HL-60 (cell line): ENCODE measurements around the gene SRGAP3.

Source experiments
- GABPA ChIP-seq: IDR thresholded peaks from 2 replicates; pipeline ENCODE4 v1.6.1; 2012; ENCODE audit warnings: low read depth
- POLR2AphosphoS5 ChIP-seq: IDR thresholded peaks from 2 replicates; pipeline ENCODE4 v1.6.1; 2012; ENCODE audit warnings: low read depth
- SPI1 ChIP-seq: IDR thresholded peaks from 2 replicates; pipeline ENCODE4 v1.6.1; 2012; ENCODE audit warnings: low read depth, mild to moderate bottlenecking, borderline replicate concordance
- TF ChIP-seq, protein P1 (sequence below): IDR thresholded peaks from one replicate; pipeline ENCODE4 v1.5.1; 2011; ENCODE audit warnings: low read length, control low read depth, inconsistent platforms; ENCODE audit not compliant: insufficient read depth
- TF ChIP-seq, protein P2 (sequence below): IDR thresholded peaks from 2 replicates; pipeline ENCODE4 v1.6.1; 2012; ENCODE audit warnings: low read depth; ENCODE audit not compliant: insufficient replicate concordance

- TF ChIP-seq, protein P1, sequence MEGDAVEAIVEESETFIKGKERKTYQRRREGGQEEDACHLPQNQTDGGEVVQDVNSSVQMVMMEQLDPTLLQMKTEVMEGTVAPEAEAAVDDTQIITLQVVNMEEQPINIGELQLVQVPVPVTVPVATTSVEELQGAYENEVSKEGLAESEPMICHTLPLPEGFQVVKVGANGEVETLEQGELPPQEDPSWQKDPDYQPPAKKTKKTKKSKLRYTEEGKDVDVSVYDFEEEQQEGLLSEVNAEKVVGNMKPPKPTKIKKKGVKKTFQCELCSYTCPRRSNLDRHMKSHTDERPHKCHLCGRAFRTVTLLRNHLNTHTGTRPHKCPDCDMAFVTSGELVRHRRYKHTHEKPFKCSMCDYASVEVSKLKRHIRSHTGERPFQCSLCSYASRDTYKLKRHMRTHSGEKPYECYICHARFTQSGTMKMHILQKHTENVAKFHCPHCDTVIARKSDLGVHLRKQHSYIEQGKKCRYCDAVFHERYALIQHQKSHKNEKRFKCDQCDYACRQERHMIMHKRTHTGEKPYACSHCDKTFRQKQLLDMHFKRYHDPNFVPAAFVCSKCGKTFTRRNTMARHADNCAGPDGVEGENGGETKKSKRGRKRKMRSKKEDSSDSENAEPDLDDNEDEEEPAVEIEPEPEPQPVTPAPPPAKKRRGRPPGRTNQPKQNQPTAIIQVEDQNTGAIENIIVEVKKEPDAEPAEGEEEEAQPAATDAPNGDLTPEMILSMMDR: no peak
- TF ChIP-seq POLR2AphosphoS5: no peak
- TF ChIP-seq, protein P2, sequence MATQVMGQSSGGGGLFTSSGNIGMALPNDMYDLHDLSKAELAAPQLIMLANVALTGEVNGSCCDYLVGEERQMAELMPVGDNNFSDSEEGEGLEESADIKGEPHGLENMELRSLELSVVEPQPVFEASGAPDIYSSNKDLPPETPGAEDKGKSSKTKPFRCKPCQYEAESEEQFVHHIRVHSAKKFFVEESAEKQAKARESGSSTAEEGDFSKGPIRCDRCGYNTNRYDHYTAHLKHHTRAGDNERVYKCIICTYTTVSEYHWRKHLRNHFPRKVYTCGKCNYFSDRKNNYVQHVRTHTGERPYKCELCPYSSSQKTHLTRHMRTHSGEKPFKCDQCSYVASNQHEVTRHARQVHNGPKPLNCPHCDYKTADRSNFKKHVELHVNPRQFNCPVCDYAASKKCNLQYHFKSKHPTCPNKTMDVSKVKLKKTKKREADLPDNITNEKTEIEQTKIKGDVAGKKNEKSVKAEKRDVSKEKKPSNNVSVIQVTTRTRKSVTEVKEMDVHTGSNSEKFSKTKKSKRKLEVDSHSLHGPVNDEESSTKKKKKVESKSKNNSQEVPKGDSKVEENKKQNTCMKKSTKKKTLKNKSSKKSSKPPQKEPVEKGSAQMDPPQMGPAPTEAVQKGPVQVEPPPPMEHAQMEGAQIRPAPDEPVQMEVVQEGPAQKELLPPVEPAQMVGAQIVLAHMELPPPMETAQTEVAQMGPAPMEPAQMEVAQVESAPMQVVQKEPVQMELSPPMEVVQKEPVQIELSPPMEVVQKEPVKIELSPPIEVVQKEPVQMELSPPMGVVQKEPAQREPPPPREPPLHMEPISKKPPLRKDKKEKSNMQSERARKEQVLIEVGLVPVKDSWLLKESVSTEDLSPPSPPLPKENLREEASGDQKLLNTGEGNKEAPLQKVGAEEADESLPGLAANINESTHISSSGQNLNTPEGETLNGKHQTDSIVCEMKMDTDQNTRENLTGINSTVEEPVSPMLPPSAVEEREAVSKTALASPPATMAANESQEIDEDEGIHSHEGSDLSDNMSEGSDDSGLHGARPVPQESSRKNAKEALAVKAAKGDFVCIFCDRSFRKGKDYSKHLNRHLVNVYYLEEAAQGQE: no peak
- no peak for TF ChIP-seq GABPA
- no peak for TF ChIP-seq SPI1
Observed at GRCh38 chr3:9110802-9111201, 138.6 kb downstream of the SRGAP3 start.
